ENCODE results near the gene SDK2.
"Not testable (repeated sequence)": the region's sequence is repeated elsewhere in the genome, so short reads cannot be mapped to it uniquely, and the experiment has no call there.

SDK2 gene

GRCh38 chr17:73318427-73318813, 325.8 kb downstream of the SDK2 start:
- no peak for DNase-seq (ENCODE audit: low read depth)

- peak; percentile 32 for DNase-seq (ENCODE audit: low read depth)
Observed at GRCh38 chr17:73317513-73318426, 326.5 kb downstream of the SDK2 start.

GRCh38 chr17:73316919-73317505, 327.2 kb downstream of the SDK2 start:
- DNase-seq (ENCODE audit: low read depth) = no peak

GRCh38 chr17:73315471-73315870, 328.8 kb downstream of the SDK2 start:
- no peak for DNase-seq (ENCODE audit: low read depth)

- no peak for DNase-seq (ENCODE audit: low read depth)
Observed at GRCh38 chr17:73313526-73314127, 330.6 kb downstream of the SDK2 start.

GRCh38 chr17:73312887-73313286, 331.4 kb downstream of the SDK2 start:
- DNase-seq (ENCODE audit: low read depth) = not testable (repeated sequence)

- DNase-seq (ENCODE audit: low read depth) = peak; percentile 95
Observed at GRCh38 chr17:73311781-73312641, 332.2 kb downstream of the SDK2 start, which contains the start of gene CDC42EP4. Gene CDC42EP4, minus strand, starts transcription at chr17:73312001. Its CDS starts 25,501 bp downstream, at chr17:73286500.

- DNase-seq (ENCODE audit: low read depth) = no peak
Observed at GRCh38 chr17:73311428-73311780, 332.8 kb downstream of the SDK2 start.

- peak; percentile 42 for DNase-seq (ENCODE audit: low read depth)
Observed at GRCh38 chr17:73309727-73310596, 334.3 kb downstream of the SDK2 start.

- not testable (repeated sequence) for DNase-seq (ENCODE audit: low read depth)
Observed at GRCh38 chr17:73308959-73309358, 335.3 kb downstream of the SDK2 start.

GRCh38 chr17:73308017-73308823, 336.0 kb downstream of the SDK2 start:
- peak; percentile 97 for DNase-seq (ENCODE audit: low read depth)

GRCh38 chr17:73307130-73307529, 337.1 kb downstream of the SDK2 start:
- DNase-seq (ENCODE audit: low read depth) = no peak

GRCh38 chr17:73305845-73306836, 338.1 kb downstream of the SDK2 start:
- no peak for DNase-seq (ENCODE audit: low read depth)

GRCh38 chr17:73304971-73305812, 339.1 kb downstream of the SDK2 start:
- DNase-seq (ENCODE audit: low read depth) = peak; percentile 95

- DNase-seq (ENCODE audit: low read depth) = no peak
Observed at GRCh38 chr17:73304438-73304837, 339.8 kb downstream of the SDK2 start.

GRCh38 chr17:73302189-73302588, 342.1 kb downstream of the SDK2 start:
- peak; percentile 68 for DNase-seq (ENCODE audit: low read depth)

GRCh38 chr17:73301369-73301768, 342.9 kb downstream of the SDK2 start:
- peak; percentile 56 for DNase-seq (ENCODE audit: low read depth)

- DNase-seq (ENCODE audit: low read depth) = peak; percentile 52
Observed at GRCh38 chr17:73300392-73300791, 343.9 kb downstream of the SDK2 start.

Data from EH (cell line).